NCI-H345 (cell line): ENCODE data around the gene NCBP3.
"Not testable (repeated sequence)": the region's sequence is repeated elsewhere in the genome, so short reads cannot be mapped to it uniquely, and the experiment has no call there.

ENCODE experiments used
- DNase-seq: peaks from one replicate; lab custom pipeline; 2025; lab: John Stamatoyannopoulos, UW

NCBP3 gene

DNA sequence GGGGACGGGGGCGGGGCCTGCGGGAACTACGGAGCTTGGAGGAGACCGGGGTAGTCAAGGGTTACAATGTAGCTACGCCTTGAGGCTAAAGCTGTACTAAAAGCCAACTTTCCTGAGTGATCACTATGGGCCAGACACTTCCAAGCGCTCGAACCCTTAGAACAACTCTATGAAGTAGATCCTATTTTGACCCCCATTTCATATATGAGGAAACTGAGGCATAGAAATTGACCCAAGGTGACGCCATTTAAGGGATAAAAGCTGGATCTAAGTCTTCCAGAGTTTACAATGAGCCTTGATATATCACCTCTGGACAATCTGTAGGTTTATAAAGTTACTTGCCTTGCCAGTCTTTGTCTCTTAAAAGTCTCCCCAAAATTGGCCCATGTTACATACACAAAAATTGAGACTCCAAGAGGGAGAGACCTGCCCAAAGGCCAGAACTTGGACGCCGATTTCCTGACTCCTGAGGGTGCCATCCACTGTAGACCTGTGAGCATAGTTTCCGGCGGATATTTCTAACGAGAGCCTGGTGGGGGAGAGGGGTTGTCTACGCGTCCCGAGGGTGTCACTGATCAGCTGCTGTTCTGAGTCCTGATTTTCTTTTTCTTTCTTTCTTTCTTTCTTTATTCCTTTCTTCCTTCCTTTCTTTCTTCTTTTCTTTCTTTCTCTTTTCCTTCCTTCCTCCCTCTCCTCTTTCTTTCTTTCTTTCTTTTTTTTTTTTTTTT, 555 bp upstream of the NCBP3 start:
- DNase-seq, result no peak

DNA sequence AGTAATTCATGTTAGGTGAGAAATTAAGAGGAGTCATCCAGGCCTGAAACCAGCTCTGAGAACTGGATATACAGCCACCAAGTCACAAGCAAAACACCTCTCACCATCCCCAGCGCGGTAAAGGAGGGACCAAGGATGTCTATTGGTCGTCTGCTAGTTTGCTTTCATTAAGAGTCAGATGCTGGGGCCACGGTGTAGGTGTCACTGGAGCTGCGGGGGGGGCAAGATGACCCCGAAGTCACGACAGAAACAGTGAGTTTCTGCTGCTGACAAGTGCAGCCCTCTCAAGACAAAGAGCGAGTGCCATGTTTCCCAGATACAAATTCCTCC, 790 bp downstream of the NCBP3 start:
- peak; percentile 10 for DNase-seq

DNA sequence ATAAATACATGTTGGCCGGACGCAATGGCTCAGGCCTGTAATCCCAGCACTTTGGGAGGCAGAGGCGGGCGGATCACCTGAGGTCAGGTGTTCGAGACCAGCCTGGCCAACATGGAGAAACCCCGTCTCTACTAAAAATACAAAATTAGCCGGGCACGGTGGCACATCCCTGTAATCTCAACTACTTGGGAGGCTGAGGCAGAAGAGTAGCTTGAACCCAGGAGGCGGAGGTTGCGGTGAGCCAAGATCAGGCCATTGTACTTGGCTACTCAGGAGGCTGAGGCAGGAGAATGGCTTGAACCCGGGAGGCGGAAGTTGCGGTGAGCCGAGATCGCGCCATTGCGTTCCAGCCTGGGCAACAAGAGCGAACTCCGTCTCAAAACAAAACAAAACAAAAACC, 1.5 kb downstream of the NCBP3 start:
- not testable (repeated sequence) for DNase-seq

DNA sequence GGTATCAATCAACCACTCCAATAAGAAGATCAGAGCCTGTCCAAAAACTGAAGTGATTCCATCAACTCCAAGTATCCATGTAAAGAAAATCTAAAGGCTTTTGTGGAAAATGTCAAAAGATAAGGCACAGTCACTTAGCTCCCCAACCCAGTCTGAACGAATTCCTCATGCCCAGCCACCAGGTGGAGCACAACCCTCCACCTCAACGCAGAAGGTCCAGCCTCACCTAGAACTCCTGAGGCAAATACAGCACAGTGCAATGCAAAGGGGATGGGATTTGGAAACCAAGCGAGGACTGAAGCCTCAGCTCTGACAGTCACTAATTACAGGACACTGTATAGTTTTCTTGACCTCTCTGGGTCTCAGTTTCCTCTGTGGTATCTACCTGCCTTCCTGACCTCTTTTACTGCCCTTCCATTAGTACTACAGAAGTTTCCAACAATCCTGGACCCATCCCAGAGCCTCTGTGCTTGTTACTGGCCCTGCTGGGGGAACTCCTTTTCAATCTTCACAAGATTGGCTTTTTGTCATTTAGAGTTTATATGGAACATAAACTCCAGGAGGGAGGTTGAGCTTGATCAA, 2.0 kb downstream of the NCBP3 start:
- peak; percentile 2 for DNase-seq

DNA sequence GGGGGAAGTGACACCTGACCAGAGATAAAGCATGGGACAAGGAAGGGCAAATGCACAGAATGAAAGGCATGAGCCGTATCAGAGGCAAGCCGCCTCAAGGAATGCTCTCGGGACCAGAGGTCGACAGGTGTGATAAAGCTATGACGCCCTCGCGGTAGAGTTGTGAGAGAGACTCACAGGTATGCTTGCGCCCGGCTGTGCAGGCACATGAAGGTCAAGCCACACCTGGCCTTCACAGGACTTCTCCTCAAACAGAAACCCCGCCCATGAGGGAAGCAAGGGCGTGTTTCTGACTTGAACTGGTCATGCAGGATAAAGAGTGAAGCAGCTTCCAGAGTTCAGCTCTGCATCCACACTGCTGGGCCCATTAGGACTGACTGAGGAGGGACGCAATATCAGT, 7.8 kb downstream of the NCBP3 start:
- DNase-seq, result no peak

DNA sequence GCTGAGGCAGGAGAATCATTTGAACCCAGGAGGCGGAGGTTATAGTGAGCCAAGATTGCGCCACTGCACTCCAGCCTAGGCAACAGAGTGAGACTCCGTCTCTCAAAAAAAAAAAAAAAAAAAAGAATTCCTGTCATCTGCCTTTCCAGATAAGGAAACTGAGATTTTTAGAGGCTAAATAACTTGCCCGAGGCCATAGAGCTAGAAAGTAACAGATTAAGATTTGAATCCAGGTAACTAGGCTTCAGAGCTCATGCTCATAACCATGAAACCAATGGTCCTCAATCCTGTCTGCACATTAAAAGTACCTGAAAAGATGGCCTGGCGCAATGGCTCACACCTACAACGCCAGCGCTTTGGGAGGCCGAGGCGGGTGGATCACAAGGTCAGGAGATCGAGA, 9.5 kb downstream of the NCBP3 start:
- DNase-seq, result no peak

DNA sequence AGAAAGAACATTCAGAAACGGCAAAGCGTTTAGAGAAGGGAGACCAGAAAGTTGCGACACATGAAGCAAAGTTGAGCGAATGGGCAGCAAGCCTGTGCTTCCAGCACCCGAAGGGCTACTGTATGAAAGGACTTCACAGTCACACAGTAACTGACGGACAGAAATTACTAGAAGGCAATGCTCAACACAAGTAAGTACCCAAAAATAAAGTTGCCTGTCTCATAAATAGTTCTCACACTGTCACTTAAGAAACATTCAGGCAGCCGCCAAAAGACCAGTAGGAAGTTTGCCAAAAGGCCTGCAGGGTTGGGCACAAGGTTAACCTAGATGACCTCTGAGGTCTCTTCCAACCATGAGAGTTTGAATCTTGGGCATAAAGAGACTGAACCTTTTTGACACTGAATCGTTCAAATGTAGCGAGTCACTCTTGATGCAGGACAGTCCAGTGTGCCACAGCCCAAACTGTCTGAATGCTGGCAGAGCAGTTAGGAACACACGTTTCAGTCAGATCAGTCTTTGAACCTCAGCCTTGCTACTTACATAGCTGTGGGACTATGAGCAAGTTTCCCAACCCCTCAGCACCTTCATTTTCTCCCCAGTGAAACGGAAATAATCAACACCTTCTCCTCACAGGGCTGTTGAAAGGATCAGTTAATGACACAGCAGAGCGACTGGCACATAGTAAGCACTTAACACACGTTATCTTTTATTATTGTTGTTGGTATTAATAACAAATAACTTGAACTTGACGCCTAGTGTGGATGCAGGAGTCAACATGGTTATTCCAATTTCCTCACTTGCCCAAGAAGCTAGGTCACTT, 10.4 kb downstream of the NCBP3 start:
- no peak for DNase-seq

DNA sequence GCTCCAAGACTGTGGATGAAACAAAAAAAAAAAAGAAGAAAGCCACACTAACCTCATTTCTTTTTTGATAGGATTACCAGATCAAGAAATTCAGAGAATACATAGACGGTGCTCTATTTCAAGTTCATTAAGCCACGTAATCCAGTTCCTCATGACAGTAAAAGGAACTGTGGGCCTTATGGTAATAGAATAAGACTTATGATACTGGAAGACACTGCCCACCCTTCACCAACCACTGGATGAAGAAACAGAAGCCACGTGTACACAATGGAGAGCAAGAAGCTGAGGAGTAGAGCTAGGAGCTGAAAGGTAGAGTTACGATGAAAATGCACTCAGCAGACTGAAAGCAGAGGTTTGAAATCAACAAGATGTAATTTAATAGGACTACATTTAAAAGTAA, 11.2 kb downstream of the NCBP3 start:
- no peak for DNase-seq

DNA sequence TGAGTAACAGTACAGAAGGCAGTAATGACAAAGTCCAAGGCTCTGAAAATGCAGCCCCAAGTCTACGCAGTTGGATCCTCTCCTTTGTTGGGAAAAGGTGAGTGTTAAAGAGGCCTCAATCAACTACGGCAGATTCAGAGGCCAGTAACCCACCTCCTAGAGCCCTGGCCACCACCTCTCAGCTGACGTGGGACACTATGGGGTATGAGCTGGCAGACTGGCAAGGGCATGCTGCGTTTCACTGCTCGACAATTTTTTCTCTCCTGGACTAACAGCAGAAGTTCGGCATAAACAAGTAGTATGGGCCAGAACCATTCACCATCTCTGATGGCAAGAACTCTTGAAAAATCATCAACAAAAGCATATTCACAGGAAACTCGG, 17.2 kb downstream of the NCBP3 start:
- no peak for DNase-seq

DNA sequence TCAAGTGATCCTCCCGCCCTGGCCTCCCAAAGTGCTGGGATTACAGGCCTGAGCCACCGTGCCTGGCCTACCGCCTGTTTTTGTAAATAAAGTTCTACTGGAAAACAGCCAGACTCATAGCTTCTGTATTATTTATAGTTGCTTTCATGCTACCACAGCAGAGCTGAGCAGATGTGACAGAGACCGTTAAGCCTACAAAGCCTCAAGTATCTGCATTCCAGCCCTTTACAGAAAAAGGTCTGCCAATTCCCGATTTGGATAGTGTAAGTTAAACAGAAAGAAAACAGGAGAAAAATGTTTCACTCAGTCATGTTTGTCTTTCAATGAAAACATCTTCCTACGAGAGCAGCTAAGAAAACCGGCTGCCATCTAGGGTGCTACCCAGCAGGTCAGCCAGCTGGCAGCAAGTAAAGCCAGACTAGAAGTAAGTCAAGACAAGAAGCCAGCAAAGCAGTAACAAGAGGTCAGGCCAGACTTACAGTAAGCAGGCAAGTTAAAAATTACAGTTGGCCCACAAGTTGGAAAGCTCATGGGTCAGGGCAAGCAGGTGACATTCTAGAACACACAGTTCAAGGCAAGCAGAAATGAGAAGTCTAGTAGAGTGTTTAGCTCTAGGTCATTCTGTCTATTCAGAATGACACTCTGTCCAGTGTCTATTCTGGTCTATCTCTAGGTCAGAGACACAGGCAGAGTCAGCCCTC, 17.7 kb downstream of the NCBP3 start:
- no peak for DNase-seq

DNA sequence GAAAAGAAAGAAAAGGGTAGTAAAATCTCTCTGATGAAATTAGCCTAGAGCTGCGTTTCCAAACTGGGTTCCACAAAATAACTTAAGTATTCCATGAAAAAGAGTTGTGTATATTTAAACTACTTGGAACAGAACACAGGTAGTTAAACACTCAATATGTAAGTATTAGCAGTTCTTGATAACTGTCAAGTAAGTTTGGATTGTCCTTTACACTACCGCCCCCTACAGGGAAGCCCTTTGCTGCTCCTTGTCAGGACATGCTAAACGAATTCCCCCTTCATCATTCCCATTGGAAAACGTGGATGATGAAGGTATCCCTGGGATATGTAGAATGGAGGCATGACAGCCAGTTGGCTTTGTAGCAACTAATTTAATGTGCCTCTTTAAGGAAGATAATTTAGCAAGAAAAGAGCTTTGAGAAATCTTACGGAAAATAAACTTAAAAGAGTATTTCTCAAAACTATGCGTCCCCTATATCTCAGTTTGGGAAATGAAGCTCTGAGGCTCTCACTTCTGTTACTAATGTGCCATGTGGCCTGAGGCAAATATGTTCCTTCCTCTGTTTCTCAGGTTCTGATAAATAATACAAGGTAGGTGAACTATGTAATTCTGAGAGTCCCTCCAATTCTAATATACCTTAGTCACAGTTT, 18.8 kb downstream of the NCBP3 start:
- peak; percentile 29 for DNase-seq

DNA sequence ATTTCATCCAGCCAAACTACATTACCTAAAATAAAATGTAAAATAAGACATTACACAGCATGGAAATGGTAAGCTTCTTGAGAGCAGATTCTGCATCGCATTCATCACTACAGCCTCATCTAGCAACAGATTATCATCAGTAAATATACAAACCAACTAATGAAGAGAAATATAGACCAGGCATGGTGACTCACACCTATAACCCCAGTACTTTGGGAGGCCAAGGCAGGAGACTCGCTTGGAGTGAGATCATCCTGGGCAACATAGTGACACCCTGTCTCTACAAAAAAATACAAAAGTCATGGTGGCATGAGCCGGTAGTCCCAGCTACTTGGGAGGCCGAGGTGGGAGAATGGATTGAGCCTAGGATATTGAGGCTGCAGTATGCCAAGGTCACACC, 19.9 kb downstream of the NCBP3 start:
- no peak for DNase-seq

DNA sequence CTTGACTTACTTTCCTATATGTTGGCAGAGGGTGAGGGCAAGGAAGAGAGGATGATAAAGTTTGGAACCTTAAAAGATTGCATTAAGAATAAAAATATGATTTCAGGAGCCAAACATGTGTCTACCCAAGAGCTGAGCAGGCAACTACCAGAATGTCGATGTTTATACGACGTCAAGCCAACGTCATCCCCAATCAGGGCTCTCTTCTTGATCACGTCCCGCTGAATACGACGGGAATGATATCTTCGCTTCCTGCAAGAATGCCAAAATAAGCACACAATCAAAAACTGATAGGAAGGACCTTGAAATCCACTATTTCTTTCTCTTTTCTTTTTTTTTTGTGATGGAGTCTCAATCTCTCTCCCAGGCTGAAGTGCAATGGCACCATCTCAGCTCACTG, 24.9 kb downstream of the NCBP3 start:
- DNase-seq, result no peak

DNA sequence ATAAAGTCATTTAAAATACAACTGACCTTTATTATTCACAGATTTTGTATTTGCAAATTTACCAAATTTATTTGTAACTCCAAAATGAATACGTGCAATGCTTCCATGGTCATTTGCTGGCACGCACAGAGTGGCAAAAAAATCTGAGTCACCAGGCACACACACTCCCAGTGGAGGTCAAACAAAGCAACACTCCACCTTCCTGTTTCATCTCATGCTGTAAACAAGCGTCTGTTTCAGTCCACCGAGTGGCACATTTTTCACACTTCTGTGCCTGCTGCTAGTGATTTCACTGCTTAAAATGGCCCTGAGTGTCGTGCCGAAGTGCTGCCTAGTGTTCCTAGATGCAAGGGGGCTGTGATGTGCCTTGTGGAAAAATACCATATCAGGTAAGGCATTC, 27.3 kb downstream of the NCBP3 start:
- no peak for DNase-seq

DNA sequence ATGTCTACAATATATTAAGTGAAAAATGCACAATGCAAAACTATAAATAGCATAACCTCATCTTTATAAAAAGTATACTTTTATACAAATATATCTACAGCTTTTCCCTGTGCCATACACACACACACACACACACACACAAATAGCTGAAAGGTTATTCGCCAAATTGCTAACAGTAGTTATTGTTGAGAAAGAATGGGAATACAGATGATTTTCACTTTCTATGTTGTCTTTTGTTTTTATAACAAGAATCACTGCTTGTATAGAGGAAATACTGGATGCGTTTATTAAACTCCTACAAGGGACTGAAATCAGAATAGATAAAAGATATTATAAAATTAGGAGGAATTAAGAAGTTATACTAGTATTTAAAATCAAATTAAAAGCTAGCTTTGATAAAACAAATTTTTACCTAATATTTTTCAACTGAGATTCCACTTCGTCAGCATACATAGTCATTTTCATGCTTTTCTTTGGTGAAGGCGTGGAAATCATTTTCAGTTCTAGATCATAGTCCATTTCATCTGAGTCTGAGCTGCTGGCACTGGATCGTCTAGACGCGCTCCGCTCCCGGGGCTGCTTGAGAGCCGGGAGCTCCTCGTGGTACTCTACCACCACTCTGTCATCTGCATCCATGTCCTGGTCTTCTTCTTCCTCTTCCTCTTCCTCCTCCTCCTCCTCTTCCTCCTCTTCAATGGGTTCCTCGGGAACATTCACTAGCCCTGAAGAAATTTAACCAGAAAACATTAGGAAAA, 28.0 kb downstream of the NCBP3 start:
- DNase-seq, result no peak

DNA sequence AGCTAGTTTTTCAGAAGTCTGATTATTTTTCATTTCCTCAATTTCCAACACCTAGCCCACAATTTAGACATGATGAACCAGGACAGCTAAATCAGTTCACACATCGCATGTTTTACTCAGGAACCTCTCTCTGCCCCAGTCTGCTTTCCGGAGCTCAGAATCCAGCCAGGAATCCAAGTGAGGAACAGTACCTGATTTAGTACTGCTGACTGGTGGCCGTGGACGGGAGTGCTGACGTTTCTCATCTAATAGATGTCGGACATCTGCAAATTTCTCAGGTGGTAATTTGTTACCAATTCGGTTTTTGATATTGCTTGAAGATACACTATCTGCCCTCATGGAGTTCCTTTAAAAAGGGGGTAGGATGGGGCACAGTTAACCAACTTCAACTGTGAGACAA, 30.1 kb downstream of the NCBP3 start:
- no peak for DNase-seq

DNA sequence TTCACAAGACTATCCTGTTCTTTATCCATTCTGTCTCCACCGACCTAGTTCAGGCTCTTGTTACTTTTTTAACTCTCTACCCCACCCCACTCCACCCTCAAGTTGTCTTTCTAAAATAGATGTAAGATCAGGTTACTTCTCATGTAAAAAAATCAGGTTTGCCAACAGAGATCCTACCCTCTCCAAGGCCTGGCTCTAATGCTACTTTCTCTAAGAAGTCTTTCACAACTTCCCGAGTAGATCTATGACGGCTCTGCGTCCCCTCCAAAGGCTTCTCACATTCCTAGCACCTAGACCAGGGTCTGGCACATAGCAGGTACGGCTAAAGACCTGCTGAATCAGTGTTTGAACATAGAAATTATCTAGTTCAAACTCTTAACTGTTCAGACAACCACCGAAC, 30.9 kb downstream of the NCBP3 start:
- DNase-seq, result no peak

DNA sequence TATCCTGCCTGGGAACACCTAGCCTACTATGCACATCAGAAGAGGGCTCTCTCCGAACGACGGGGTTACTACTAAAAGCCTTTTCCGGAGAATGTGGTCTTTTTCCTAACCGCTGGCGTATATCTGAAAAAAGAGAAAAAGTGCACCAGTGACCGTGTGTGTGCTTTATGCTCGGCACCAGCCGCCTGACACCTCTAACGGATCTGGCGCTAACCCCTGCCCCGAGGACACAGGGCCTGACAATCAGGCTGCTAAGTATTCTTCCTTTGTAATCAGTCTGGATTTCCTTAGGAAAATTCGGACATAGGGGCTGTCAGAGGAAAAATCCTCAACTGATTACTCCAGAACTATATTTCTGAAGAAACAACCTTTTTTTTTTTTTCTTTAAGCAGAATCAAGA, 31.7 kb downstream of the NCBP3 start:
- DNase-seq, result no peak

DNA sequence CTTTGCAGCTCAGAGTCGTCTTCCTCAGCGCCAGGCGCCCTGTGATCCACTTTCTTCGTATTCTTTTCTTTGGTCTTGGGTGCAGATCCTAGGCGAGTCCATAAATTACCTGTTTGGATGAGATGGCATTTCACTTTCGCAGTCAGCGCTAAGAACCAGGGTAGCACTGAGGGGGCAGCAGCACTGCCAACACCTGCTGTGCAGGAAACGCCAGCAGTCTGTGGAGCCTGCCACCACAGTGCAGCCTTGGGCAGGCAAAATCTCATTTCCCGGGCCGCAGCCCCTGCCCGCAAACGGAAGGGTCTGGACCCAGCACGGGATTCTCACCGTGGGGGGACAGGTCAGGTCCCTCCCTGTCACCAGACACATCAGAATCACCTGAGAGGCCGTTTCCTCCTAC, 32.9 kb downstream of the NCBP3 start:
- no peak for DNase-seq

DNA sequence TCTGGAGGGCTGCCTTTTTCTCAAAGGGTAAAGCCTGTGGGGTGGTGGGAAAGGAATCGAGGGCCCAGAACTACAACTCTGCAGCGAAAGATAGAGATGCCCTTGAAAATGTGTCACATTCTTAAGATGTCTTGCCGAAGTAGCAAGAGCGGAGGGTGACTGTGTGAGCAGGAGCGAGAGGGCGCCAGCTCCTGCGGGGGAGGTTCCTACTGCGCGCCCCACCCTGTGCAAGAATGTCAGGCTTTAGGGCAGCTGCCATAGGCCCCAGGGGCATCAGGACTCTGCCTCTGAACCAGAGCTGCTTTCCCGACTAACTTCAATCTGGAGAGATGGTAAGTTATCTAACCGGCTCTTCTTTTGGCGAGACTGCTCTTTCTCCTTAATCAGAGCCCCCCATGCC, 33.3 kb downstream of the NCBP3 start:
- no peak for DNase-seq

DNA sequence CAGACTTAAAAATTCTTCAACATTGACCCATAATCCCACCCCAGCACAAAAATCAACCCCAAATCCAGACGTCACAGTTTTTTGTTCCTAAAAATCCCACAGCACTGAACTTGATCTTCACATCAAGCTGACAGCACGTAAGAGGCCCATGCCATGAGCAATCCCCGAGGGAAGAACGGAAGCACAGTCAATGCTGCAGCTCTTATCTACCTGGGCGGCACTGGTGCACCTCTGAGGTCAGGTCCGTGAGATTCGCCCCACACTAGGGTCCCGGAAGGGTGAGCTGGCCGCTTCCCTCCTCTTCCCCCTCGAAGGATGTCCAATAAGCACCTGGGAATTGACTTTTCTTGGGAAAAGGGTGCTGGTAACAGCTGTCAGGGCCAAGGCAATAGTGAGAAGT, 33.8 kb downstream of the NCBP3 start:
- no peak for DNase-seq

DNA sequence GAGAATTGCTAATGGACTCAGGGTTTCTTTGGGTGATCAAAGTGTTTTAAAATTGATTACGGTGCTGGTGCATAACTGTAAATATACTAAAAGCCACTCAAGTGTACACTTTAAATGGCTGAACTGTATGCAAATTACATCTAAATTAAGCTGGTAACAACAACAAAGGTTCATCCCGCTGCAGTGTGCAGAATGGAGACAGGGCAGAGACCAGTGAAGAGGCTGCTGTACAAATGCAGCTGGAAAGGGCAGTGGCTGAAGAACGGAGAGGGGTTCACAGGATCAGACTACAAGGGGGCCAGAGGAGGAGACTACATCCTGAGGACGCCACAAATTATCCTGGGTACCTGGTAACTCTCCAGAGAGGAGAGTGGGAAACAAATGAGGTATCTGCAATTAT, 36.0 kb downstream of the NCBP3 start:
- DNase-seq, result no peak
